Naive thymus-derived CD4-positive, alpha-beta T cell (primary cell): ENCODE results near the gene EXOG. TPM values are rescaled to one million over a fixed set of nuclear protein-coding genes. Genes with fewer than 3 reads are reported as not detected.

Source experiments
- ATAC-seq: fragments of 150-1000 bp; cut with Tn5 transposase; 2 replicates; pipeline ENCODE4 v1.10.0; 2021; ENCODE audit warnings: mild to moderate bottlenecking, moderate library complexity
- CTCF ChIA-PET: fragments of 350-600 bp; sonication (Branson Sonifier 250); formaldehyde crosslinking; loops from one replicate; lab custom pipeline; 2021; ENCODE audit warnings: antibody characterized with exemption; lab: Charles Lee
- POLR2A ChIA-PET: fragments of 350-600 bp; sonication (Branson Sonifier 250); formaldehyde crosslinking; loops from one replicate; lab custom pipeline; 2021; ENCODE audit warnings: antibody characterized with exemption, inconsistent platforms; lab: Charles Lee
- DNase-seq, 9 donors: peaks; one replicate each; pipeline versions ENCODE4 v3.0.0 to v3.0.0-alpha.2; 2020 to 2022; ENCODE audit warnings: mixed read lengths in 1 of 9
- H3K27ac ChIP-seq: one replicate; pipeline ENCODE4 v1.7.0; 2013; ENCODE audit warnings: mild to moderate bottlenecking, low read depth, low read length, moderate library complexity
- H3K27me3 ChIP-seq, 2 donors: one replicate each; pipeline ENCODE4 v1.7.0; 2013; ENCODE audit warnings: low read length in 2 of 2, mild to moderate bottlenecking in 2 of 2, moderate library complexity in 2 of 2; ENCODE audit not compliant: control insufficient read depth in 2 of 2, insufficient read depth in 2 of 2
- H3K36me3 ChIP-seq, 3 experiments: 1 replicate in 2 of 3; 2 replicates in 1 of 3; pipeline ENCODE4 v1.7.0; 2013; ENCODE audit warnings: low read length in 3 of 3, mild to moderate bottlenecking in 3 of 3, moderate library complexity in 1 of 3; ENCODE audit not compliant: insufficient read depth in 3 of 3, control insufficient read depth in 2 of 3
- H3K4me1 ChIP-seq, 2 donors: one replicate each; pipeline ENCODE4 v1.7.0; 2013; ENCODE audit warnings: low read length in 2 of 2, mild to moderate bottlenecking in 2 of 2, moderate library complexity in 1 of 2; ENCODE audit not compliant: control insufficient read depth in 2 of 2, insufficient read depth in 2 of 2
- H3K4me3 ChIP-seq: 2 replicates; pipeline ENCODE4 v1.7.0; 2013; ENCODE audit warnings: mild to moderate bottlenecking, low read length
- H3K9me3 ChIP-seq, 3 experiments: 1 replicate in 2 of 3; 2 replicates in 1 of 3; pipeline ENCODE4 v1.7.0; 2013; ENCODE audit warnings: low read length in 3 of 3; ENCODE audit not compliant: control insufficient read depth in 2 of 3
- H3K27ac Mint-ChIP-seq, 9 donors: one replicate each; pipeline ENCODE4 v1.8.0; 2020 to 2022; ENCODE audit warnings: mixed read lengths in 9 of 9, mild to moderate bottlenecking in 8 of 9, moderate library complexity in 5 of 9, inconsistent platforms in 2 of 9
- H3K27me3 Mint-ChIP-seq, 5 donors: one replicate each; pipeline ENCODE4 v1.8.0; 2021 to 2022; ENCODE audit warnings: mixed read lengths in 5 of 5, mild to moderate bottlenecking in 1 of 5
- H3K36me3 Mint-ChIP-seq, 5 donors: one replicate each; pipeline ENCODE4 v1.8.0; 2020 to 2022; ENCODE audit warnings: mixed read lengths in 5 of 5, mild to moderate bottlenecking in 3 of 5, inconsistent platforms in 1 of 5
- H3K4me1 Mint-ChIP-seq, 7 donors: one replicate each; pipeline ENCODE4 v1.8.0; 2020 to 2022; ENCODE audit warnings: mixed read lengths in 7 of 7, mild to moderate bottlenecking in 3 of 7, inconsistent platforms in 1 of 7
- H3K4me3 Mint-ChIP-seq, 10 donors: one replicate each; pipeline ENCODE4 v1.8.0; 2020 to 2022; ENCODE audit warnings: mild to moderate bottlenecking in 10 of 10, mixed read lengths in 10 of 10, moderate library complexity in 6 of 10, inconsistent platforms in 2 of 10
- H3K9me3 Mint-ChIP-seq, 11 donors: one replicate each; pipeline ENCODE4 v1.8.0; 2020 to 2022; ENCODE audit warnings: mixed read lengths in 11 of 11, mild to moderate bottlenecking in 4 of 11, inconsistent platforms in 1 of 11, moderate library complexity in 1 of 11
- intact Hi-C, 2 donors: fragments of 100-400 bp; cut with micrococcal nuclease; formaldehyde crosslinking; loops; one replicate each; pipeline ENCODE4 v1.15.1; 2023
- polyA plus RNA-seq, 2 donors: library from polyadenylated mRNA; unstranded; fragments of 300-500 nt; fragmentation: Illumina TruSeq; gene quantifications; one replicate each; pipeline ENCODE4 v1.2.3, GENCODE V29; 2021
- total RNA-seq, 6 experiments: library from RNA in 5 of 6; stranded (reverse) in 5 of 6; gene quantifications; 1 replicate in 5 of 6; 2 replicates in 1 of 6; pipeline ENCODE4 v1.2.3 and lab custom pipeline; 2021 to 2026

Gene EXOG
- total and polyA plus RNA-seq, 7 experiments from 2014 or later = 6.1 to 31.0 (median 20.7) TPM

GRCh38 chr3:38458796-38459498, 37.2 kb upstream of the EXOG start:
- H3K4me1 ChIP-seq = peaks cover 5 to 6% of the 10 kb centered on the region in 2 donors
- no peak for ATAC-seq
- Mint-ChIP-seq H3K4me1 (peaks cover 4 to 32% (median 17%) of the 10 kb centered on the region in 7 donors), H3K27me3 (peaks cover 0 to 6% (median 0%) of the 10 kb centered on the region in 5 donors), H3K27ac (no peak overlapping the region), H3K9me3 (no peaks in the 10 kb centered on the region), H3K4me3 (no peak overlapping the region), H3K36me3 (peaks cover 0 to 3% (median 0%) of the 10 kb centered on the region in 5 donors)
- DNase-seq = no peak
- no peaks in the 10 kb centered on the region for H3K27me3 ChIP-seq
- intact Hi-C loops = no loop called here
- H3K27ac ChIP-seq = no peak overlapping the region
- no peaks in the 10 kb centered on the region for H3K9me3 ChIP-seq
- no peak overlapping the region for H3K4me3 ChIP-seq
- no peaks in the 10 kb centered on the region for H3K36me3 ChIP-seq
- CTCF ChIA-PET = interaction anchor here (0.6 to 1.4 kb wide), 2 partner anchors 20 to 21 kb away, joined by 3 to 4 read pairs; no protein-coding TSS in a partner anchor
- POLR2A ChIA-PET = interaction anchor here (0.7 kb wide), 1 partner anchor 456 kb away, joined by 3 read pairs; no protein-coding TSS in a partner anchor

- ATAC-seq (no peak), DNase-seq (no peak)
- H3K36me3 ChIP-seq = no peaks in the 10 kb centered on the region
- H3K36me3 Mint-ChIP-seq = peaks cover 0 to 7% (median 0%) of the 10 kb centered on the region in 5 donors
- no peaks in the 10 kb centered on the region for H3K9me3 ChIP-seq
- peaks cover 5 to 6% of the 10 kb centered on the region in 2 donors for H3K4me1 ChIP-seq
- peaks cover 0 to 5% (median 0%) of the 10 kb centered on the region in 11 donors for H3K9me3 Mint-ChIP-seq
- peaks cover 2 to 32% (median 18%) of the 10 kb centered on the region in 7 donors for H3K4me1 Mint-ChIP-seq
- no peak overlapping the region for H3K4me3 ChIP-seq
- H3K27ac ChIP-seq = no peak overlapping the region
- peaks cover 0 to 4% (median 0%) of the 10 kb centered on the region in 5 donors for H3K27me3 Mint-ChIP-seq
- no peak overlapping the region for H3K27ac Mint-ChIP-seq
- no peaks in the 10 kb centered on the region for H3K27me3 ChIP-seq
- ChIA-PET POLR2A (no interaction called here), CTCF (no interaction called here)
- no peak overlapping the region for H3K4me3 Mint-ChIP-seq
- intact Hi-C loops = no loop called here
These were observed 36.6 kb upstream of the EXOG start for GRCh38 chr3:38459499-38460048.

DNA sequence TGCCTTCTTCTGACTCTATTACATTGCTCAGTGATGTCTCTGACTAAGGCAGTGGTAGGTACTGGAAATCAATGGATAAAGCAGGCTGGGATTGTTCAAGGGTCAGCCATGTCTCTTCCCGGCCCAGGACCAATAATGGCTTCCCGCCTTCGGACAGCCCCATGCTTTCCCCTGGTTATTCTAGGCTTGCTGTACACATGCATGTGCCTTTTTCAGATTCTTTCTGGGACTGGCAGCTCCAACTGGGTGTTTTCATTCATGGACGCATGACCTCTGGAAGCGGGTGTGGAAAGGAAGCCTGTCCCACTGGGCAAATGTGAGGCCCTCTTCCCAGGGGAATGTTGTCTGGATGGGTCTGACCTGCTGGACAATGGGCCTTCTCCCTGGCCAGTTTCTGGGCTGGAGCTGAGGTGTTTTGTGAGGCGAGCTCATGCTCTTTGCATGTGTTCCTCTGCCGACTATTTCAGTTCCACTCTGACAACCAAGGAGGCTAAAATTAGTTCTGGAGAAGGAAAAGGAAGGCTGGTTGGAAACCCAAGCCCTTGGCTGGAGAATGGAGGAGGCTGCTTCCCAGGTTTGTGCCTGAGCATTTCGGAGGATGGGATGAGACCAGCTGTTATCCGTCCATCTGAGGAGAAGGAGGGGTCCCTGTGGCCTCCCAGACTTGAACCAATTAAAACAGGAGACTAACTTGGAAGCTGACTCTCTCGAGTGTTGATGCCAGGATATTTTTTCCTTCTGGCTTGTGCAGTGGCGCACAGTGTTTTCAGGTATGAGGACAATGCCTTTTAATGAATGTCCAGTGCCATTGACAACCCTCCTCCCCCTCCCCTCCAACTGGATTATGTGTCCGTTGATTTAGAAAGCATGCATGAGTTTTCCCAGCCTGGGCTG, 35.5 kb upstream of the EXOG start:
- no peak for DNase-seq
- ChIA-PET POLR2A (no interaction called here), CTCF (no interaction called here)
- no peaks in the 10 kb centered on the region for H3K9me3 ChIP-seq
- H3K36me3 ChIP-seq = no peaks in the 10 kb centered on the region
- H3K27ac Mint-ChIP-seq = peak overlapping the region in 2 of 9 donors; percentile 59 to 87
- peaks cover 0 to 10% (median 3%) of the 10 kb centered on the region in 11 donors for H3K9me3 Mint-ChIP-seq
- H3K4me3 Mint-ChIP-seq = no peak overlapping the region
- H3K27ac ChIP-seq = no peak overlapping the region
- no peak overlapping the region for H3K4me3 ChIP-seq
- H3K36me3 Mint-ChIP-seq = peaks cover 0 to 8% (median 4%) of the 10 kb centered on the region in 5 donors
- no peak for ATAC-seq
- H3K4me1 Mint-ChIP-seq = peaks cover 3 to 33% (median 17%) of the 10 kb centered on the region in 7 donors
- peaks cover 5% of the 10 kb centered on the region in 2 donors for H3K4me1 ChIP-seq
- peaks cover 0 to under 1% (median 0%) of the 10 kb centered on the region in 5 donors for H3K27me3 Mint-ChIP-seq
- no peaks in the 10 kb centered on the region for H3K27me3 ChIP-seq
- intact Hi-C loops = no loop called here

- Mint-ChIP-seq H3K4me3 (no peak overlapping the region), H3K36me3 (peaks cover 18 to 37% (median 21%) of the 10 kb centered on the region in 5 donors), H3K27me3 (no peaks in the 10 kb centered on the region), H3K4me1 (peaks cover 0 to 28% (median 3%) of the 10 kb centered on the region in 7 donors), H3K9me3 (peaks cover 3 to 41% (median 19%) of the 10 kb centered on the region in 11 donors), H3K27ac (no peak overlapping the region)
- Histone ChIP-seq H3K27me3 (no peaks in the 10 kb centered on the region), H3K27ac (no peak overlapping the region), H3K9me3 (peaks cover 0 to 11% (median 0%) of the 10 kb centered on the region in 3 experiments), H3K4me1 (no peaks in the 10 kb centered on the region), H3K4me3 (no peak overlapping the region), H3K36me3 (no peaks in the 10 kb centered on the region)
- CTCF ChIA-PET = interaction anchor here (1.3 kb wide), 1 partner anchor 348 kb away, joined by 3 read pairs; no protein-coding TSS in a partner anchor
- intact Hi-C loops = no loop called here
- POLR2A ChIA-PET = interaction anchor here (0.7 kb wide), 1 partner anchor 100 kb away, joined by 5 read pairs; no protein-coding TSS in a partner anchor
- DNase-seq = no peak
- no peak for ATAC-seq
These were observed 30.5 kb upstream of the EXOG start for GRCh38 chr3:38465588-38466154.

DNA sequence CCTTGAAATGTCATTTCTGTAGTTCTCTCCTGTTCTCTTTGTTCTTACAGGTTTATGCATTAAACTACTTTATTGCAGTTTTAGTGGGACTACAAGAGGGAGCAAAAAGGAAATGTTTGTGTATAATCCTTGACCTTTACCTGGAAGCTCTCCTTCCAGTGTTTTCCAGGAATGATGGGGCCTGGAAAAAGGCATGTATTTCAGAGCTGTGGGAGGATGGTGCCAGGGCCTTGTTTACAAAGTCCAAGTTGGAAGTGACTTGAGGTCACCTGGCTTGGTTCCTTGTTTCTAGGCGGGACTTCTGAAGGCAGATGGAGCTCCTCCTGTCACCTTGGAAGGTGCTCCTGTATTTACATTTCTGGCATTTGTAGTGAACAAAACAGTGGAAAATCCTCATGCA, 27.4 kb upstream of the EXOG start:
- Histone ChIP-seq H3K36me3 (no peaks in the 10 kb centered on the region), H3K4me3 (no peak overlapping the region), H3K9me3 (peaks cover 0 to 11% (median 0%) of the 10 kb centered on the region in 3 experiments), H3K4me1 (no peaks in the 10 kb centered on the region), H3K27me3 (no peaks in the 10 kb centered on the region), H3K27ac (no peak overlapping the region)
- Mint-ChIP-seq H3K4me1 (peaks cover 3 to 49% (median 23%) of the 10 kb centered on the region in 7 donors), H3K9me3 (peaks cover 3 to 41% (median 19%) of the 10 kb centered on the region in 11 donors), H3K27ac (no peak overlapping the region), H3K36me3 (peaks cover 18 to 37% (median 21%) of the 10 kb centered on the region in 5 donors), H3K27me3 (no peaks in the 10 kb centered on the region), H3K4me3 (no peak overlapping the region)
- CTCF ChIA-PET = no interaction called here
- POLR2A ChIA-PET = no interaction called here
- no peak for ATAC-seq
- DNase-seq = no peak
- intact Hi-C loops = no loop called here

GRCh38 chr3:38469852-38470251, 26.3 kb upstream of the EXOG start:
- H3K4me1 Mint-ChIP-seq = peaks cover 7 to 47% (median 28%) of the 10 kb centered on the region in 7 donors
- peaks cover 3 to 35% (median 19%) of the 10 kb centered on the region in 11 donors for H3K9me3 Mint-ChIP-seq
- H3K27ac ChIP-seq = no peak overlapping the region
- peaks cover 17 to 37% (median 19%) of the 10 kb centered on the region in 5 donors for H3K36me3 Mint-ChIP-seq
- DNase-seq (no peak), ATAC-seq (no peak)
- H3K9me3 ChIP-seq = peaks cover 0 to 11% (median 0%) of the 10 kb centered on the region in 3 experiments
- H3K4me3 ChIP-seq = no peak overlapping the region
- H3K27ac Mint-ChIP-seq = no peak overlapping the region
- CTCF ChIA-PET = no interaction called here
- no peaks in the 10 kb centered on the region for H3K36me3 ChIP-seq
- no peaks in the 10 kb centered on the region for H3K4me1 ChIP-seq
- POLR2A ChIA-PET = no interaction called here
- H3K4me3 Mint-ChIP-seq = no peak overlapping the region
- H3K27me3 Mint-ChIP-seq = no peaks in the 10 kb centered on the region
- H3K27me3 ChIP-seq = no peaks in the 10 kb centered on the region
- intact Hi-C loops = no loop called here
